Astrocyte of the spinal cord (primary cell): ENCODE results near the gene ABCE1.
"Not testable (repeated sequence)": the region's sequence is repeated elsewhere in the genome, so short reads cannot be mapped to it uniquely, and the experiment has no call there.

ENCODE experiments used
- DNase-seq: peaks from one replicate; pipeline ENCODE4 v3.0.0; 2011; ENCODE audit warnings: low read depth, low spot score
- H3K4me3 ChIP-seq: 2 replicates; pipeline ENCODE4 v1.5.1; 2011; ENCODE audit warnings: low read depth, mild to moderate bottlenecking, low read length, moderate library complexity
- CTCF ChIP-seq: IDR thresholded peaks from 2 replicates; pipeline ENCODE4 v1.5.1; 2012; ENCODE audit warnings: low read depth, mild to moderate bottlenecking, low read length, inconsistent platforms
- in situ Hi-C: cut with HindIII; loops from 2 replicates; pipeline ENCODE4 v1.10.0; 2017; ENCODE audit warnings: low sequenced_read_pairs

ABCE1 gene

GRCh38 chr4:145130130-145130529 lies 32.0 kb downstream of the ABCE1 start:
- H3K4me3 ChIP-seq = no peak overlapping the region
- DNase-seq = no peak
- no peak for TF ChIP-seq CTCF
- in situ Hi-C loops = no loop called here

- TF ChIP-seq CTCF = no peak
- peak; percentile 89 for DNase-seq
- no peak overlapping the region for H3K4me3 ChIP-seq
- in situ Hi-C loops = no loop called here
Observed at GRCh38 chr4:145130788-145131399, 32.8 kb downstream of the ABCE1 start.

- in situ Hi-C loops = no loop called here
Observed at GRCh38 chr4:145131848-145132247, 33.7 kb downstream of the ABCE1 start.

GRCh38 chr4:145132511-145133098 lies 34.5 kb downstream of the ABCE1 start:
- peak; percentile 38 for DNase-seq
- no peak for TF ChIP-seq CTCF
- in situ Hi-C loops = no loop called here
- H3K4me3 ChIP-seq = no peak overlapping the region

More at GRCh38 chr4:145131848-145132247, 33.7 kb downstream of the ABCE1 start:
- TF ChIP-seq CTCF = no peak
- no peak for DNase-seq
- no peak overlapping the region for H3K4me3 ChIP-seq

GRCh38 chr4:145136219-145136618 lies 38.1 kb downstream of the ABCE1 start:
- H3K4me3 ChIP-seq, DNase-seq, in situ Hi-C loops: not testable (repeated sequence)

- DNase-seq = no peak
- TF ChIP-seq CTCF = no peak
- in situ Hi-C loops = no loop called here
- H3K4me3 ChIP-seq = no peak overlapping the region
Observed at GRCh38 chr4:145148980-145149379, 50.9 kb downstream of the ABCE1 start.

GRCh38 chr4:145153181-145153903 lies 55.2 kb downstream of the ABCE1 start:
- DNase-seq = no peak
- in situ Hi-C loops = no loop called here
- TF ChIP-seq CTCF = no peak
- no peak overlapping the region for H3K4me3 ChIP-seq
